ENCODE results near the gene VSTM2L.

Gene VSTM2L

GRCh38 chr20:37946946-37947345 lies 44.0 kb downstream of the VSTM2L start:
- Histone ChIP-seq H3K4me1 (ENCODE audit: insufficient read depth, low read length) (no peaks in the 10 kb centered on the region), H3K4me2 (ENCODE audit: insufficient read depth, low read length) (no peak overlapping the region), H3K79me2 (ENCODE audit: insufficient read depth, low read length) (no peaks in the 10 kb centered on the region), H3K4me3 (ENCODE audit: low read depth in 1 of 2, low read length in 2 of 2) (no peak overlapping the region), H4K20me1 (ENCODE audit: insufficient read depth, low read length) (no peaks in the 10 kb centered on the region), H3K36me3 (ENCODE audit: insufficient read depth, low read length) (no peaks in the 10 kb centered on the region), H3K9me3 (ENCODE audit: insufficient read depth, low read length, severe bottlenecking) (no peaks in the 10 kb centered on the region), H3K27me3 (ENCODE audit: insufficient read depth, low read length, poor library complexity) (no peaks in the 10 kb centered on the region), H3K9ac (ENCODE audit: low read depth, low read length) (no peak overlapping the region), H3K27ac (ENCODE audit: low read length) (no peak overlapping the region), H2AFZ (ENCODE audit: low read depth, low read length) (no peak overlapping the region)
- TF ChIP-seq EZH2 (IDR thresholded peaks at IDR 0.05; ENCODE audit: borderline replicate concordance, low read depth, low read length, severe bottlenecking) (no peak), CTCF (IDR thresholded peaks at IDR 0.05; ENCODE audit: borderline replicate concordance, extremely low read depth, low read length, poor library complexity, severe bottlenecking) (no peak)
- ATAC-seq (ENCODE audit: insufficient read depth, low read depth) (no peak), DNase-seq (no peak)

- no peak for ATAC-seq (ENCODE audit: insufficient read depth, low read depth)
Measured at GRCh38 chr20:37947943-37948342, 45.0 kb downstream of the VSTM2L start.

GRCh38 chr20:37948956-37949355 lies 46.0 kb downstream of the VSTM2L start:
- no peaks in the 10 kb centered on the region for H3K4me1 ChIP-seq (ENCODE audit: insufficient read depth, low read length)
- TF ChIP-seq CTCF (IDR thresholded peaks at IDR 0.05; ENCODE audit: borderline replicate concordance, extremely low read depth, low read length, poor library complexity, severe bottlenecking), result no peak
- TF ChIP-seq EZH2 (IDR thresholded peaks at IDR 0.05; ENCODE audit: borderline replicate concordance, low read depth, low read length, severe bottlenecking), result no peak
- H3K27ac ChIP-seq (ENCODE audit: low read length), result no peak overlapping the region
- no peak for DNase-seq
- H3K79me2 ChIP-seq (ENCODE audit: insufficient read depth, low read length), result no peaks in the 10 kb centered on the region
- no peak for ATAC-seq (ENCODE audit: insufficient read depth, low read depth)
- H3K4me2 ChIP-seq (ENCODE audit: insufficient read depth, low read length), result no peak overlapping the region
- H3K4me3 ChIP-seq (ENCODE audit: low read depth in 1 of 2, low read length in 2 of 2), result no peak overlapping the region
- no peak overlapping the region for H2AFZ ChIP-seq (ENCODE audit: low read depth, low read length)
- H3K9ac ChIP-seq (ENCODE audit: low read depth, low read length), result no peak overlapping the region
- no peaks in the 10 kb centered on the region for H3K9me3 ChIP-seq (ENCODE audit: insufficient read depth, low read length, severe bottlenecking)
- no peaks in the 10 kb centered on the region for H3K27me3 ChIP-seq (ENCODE audit: insufficient read depth, low read length, poor library complexity)
- H4K20me1 ChIP-seq (ENCODE audit: insufficient read depth, low read length), result no peaks in the 10 kb centered on the region
- no peaks in the 10 kb centered on the region for H3K36me3 ChIP-seq (ENCODE audit: insufficient read depth, low read length)

More at GRCh38 chr20:37947943-37948342, 45.0 kb downstream of the VSTM2L start:
- TF ChIP-seq EZH2 (IDR thresholded peaks at IDR 0.05; ENCODE audit: borderline replicate concordance, low read depth, low read length, severe bottlenecking) (no peak), CTCF (IDR thresholded peaks at IDR 0.05; ENCODE audit: borderline replicate concordance, extremely low read depth, low read length, poor library complexity, severe bottlenecking) (no peak)
- Histone ChIP-seq H3K4me3 (ENCODE audit: low read depth in 1 of 2, low read length in 2 of 2) (no peak overlapping the region), H3K4me2 (ENCODE audit: insufficient read depth, low read length) (no peak overlapping the region), H3K9ac (ENCODE audit: low read depth, low read length) (no peak overlapping the region), H3K9me3 (ENCODE audit: insufficient read depth, low read length, severe bottlenecking) (no peaks in the 10 kb centered on the region), H3K79me2 (ENCODE audit: insufficient read depth, low read length) (no peaks in the 10 kb centered on the region), H3K27me3 (ENCODE audit: insufficient read depth, low read length, poor library complexity) (no peaks in the 10 kb centered on the region), H3K4me1 (ENCODE audit: insufficient read depth, low read length) (no peaks in the 10 kb centered on the region), H3K36me3 (ENCODE audit: insufficient read depth, low read length) (no peaks in the 10 kb centered on the region), H4K20me1 (ENCODE audit: insufficient read depth, low read length) (no peaks in the 10 kb centered on the region), H3K27ac (ENCODE audit: low read length) (no peak overlapping the region), H2AFZ (ENCODE audit: low read depth, low read length) (no peak overlapping the region)
- DNase-seq, result no peak

GRCh38 chr20:37954190-37954589 lies 51.3 kb downstream of the VSTM2L start:
- H3K36me3 ChIP-seq (ENCODE audit: insufficient read depth, low read length), result no peaks in the 10 kb centered on the region
- H3K9me3 ChIP-seq (ENCODE audit: insufficient read depth, low read length, severe bottlenecking), result no peaks in the 10 kb centered on the region
- H3K4me3 ChIP-seq (ENCODE audit: low read depth in 1 of 2, low read length in 2 of 2), result no peak overlapping the region
- no peak overlapping the region for H3K9ac ChIP-seq (ENCODE audit: low read depth, low read length)
- H3K79me2 ChIP-seq (ENCODE audit: insufficient read depth, low read length), result no peaks in the 10 kb centered on the region
- H3K4me2 ChIP-seq (ENCODE audit: insufficient read depth, low read length), result no peak overlapping the region
- no peak overlapping the region for H2AFZ ChIP-seq (ENCODE audit: low read depth, low read length)
- no peak for DNase-seq
- no peak overlapping the region for H3K27ac ChIP-seq (ENCODE audit: low read length)
- TF ChIP-seq EZH2 (IDR thresholded peaks at IDR 0.05; ENCODE audit: borderline replicate concordance, low read depth, low read length, severe bottlenecking), result no peak
- no peak for TF ChIP-seq CTCF (IDR thresholded peaks at IDR 0.05; ENCODE audit: borderline replicate concordance, extremely low read depth, low read length, poor library complexity, severe bottlenecking)
- H4K20me1 ChIP-seq (ENCODE audit: insufficient read depth, low read length), result no peaks in the 10 kb centered on the region
- peaks cover 6% of the 10 kb centered on the region for H3K27me3 ChIP-seq (ENCODE audit: insufficient read depth, low read length, poor library complexity)
- ATAC-seq (ENCODE audit: insufficient read depth, low read depth), result no peak
- no peaks in the 10 kb centered on the region for H3K4me1 ChIP-seq (ENCODE audit: insufficient read depth, low read length)

Data from DND-41 (cell line).